ENCODE measurements around the gene CEP350. TPM values are rescaled to one million over a fixed set of nuclear protein-coding genes. Genes with fewer than 3 reads are reported as not detected.

CEP350 gene
- polyA plus RNA-seq, 2 of the 4 experiments (the other 2 are of a cell fraction) = 6.4 to 22.6 TPM

GRCh38 chr1:179933219-179933618 lies 21.4 kb upstream of the CEP350 start:
- peaks cover 7% of the 10 kb centered on the region; the same call in 2 of the 3 replicates for H3K4me1 ChIP-seq
- FAIRE-seq (no peak), DNase-seq (ENCODE audit: low read depth in 1 of 2, low spot score in 1 of 2) (no peak), ATAC-seq (no peak)
- CTCF ChIA-PET = interaction anchor here (1.1 to 2.1 kb wide), 2 partner anchors 10 to 12 kb away, joined by 3 to 4 read pairs; no protein-coding TSS in a partner anchor
- H3K4me2 ChIP-seq = no peak overlapping the region
- no peaks in the 10 kb centered on the region for H3K9me3 ChIP-seq
- POLR2A ChIA-PET = interaction anchor here (1.8 kb wide), 1 partner anchor 51 kb away, joined by 4 read pairs; the partner anchor contains the start of gene TOR1AIP1
- TF ChIP-seq JUN (IDR thresholded peaks at IDR 0.05) = no peak
- TF ChIP-seq BHLHE40 (IDR thresholded peaks at IDR 0.05; ENCODE audit: low read depth, low read length) = no peak
- TF ChIP-seq KDM5A (IDR thresholded peaks at IDR 0.05) = no peak
- no peak for TF ChIP-seq USF2 (IDR thresholded peaks at IDR 0.05)
- TF ChIP-seq ATOH8 (CRISPR knock-in tag; IDR thresholded peaks at IDR 0.05; ENCODE audit: low read depth) = no peak
- no peak for TF ChIP-seq POLR2A (IDR thresholded peaks at IDR 0.05; ENCODE audit: low read length)
- no peak for TF ChIP-seq CTCF (IDR thresholded peaks at IDR 0.05)
- TF ChIP-seq FOXS1 (CRISPR knock-in tag; IDR thresholded peaks at IDR 0.05) = no peak
- TF ChIP-seq NR3C1 (IDR thresholded peaks at IDR 0.05) = no peak
- no peak for TF ChIP-seq HEYL (CRISPR knock-in tag; IDR thresholded peaks at IDR 0.05)
- TF ChIP-seq FOSL2 (IDR thresholded peaks at IDR 0.05) = no peak
- TF ChIP-seq FOSL2 (CRISPR knock-in tag; IDR thresholded peaks at IDR 0.05) = no peak
- TF ChIP-seq ZC3H11A (IDR thresholded peaks at IDR 0.05) = no peak
- TF ChIP-seq EHF (CRISPR knock-in tag; IDR thresholded peaks at IDR 0.05) = no peak
- TF ChIP-seq RAD21 (conservative IDR thresholded peaks at IDR 0.05 in 1 of 2, IDR thresholded peaks at IDR 0.05 in 1 of 2) = no peak
- TF ChIP-seq RCOR1 (IDR thresholded peaks at IDR 0.05; ENCODE audit: low read depth, low read length) = no peak
- H3K27ac ChIP-seq = no peak overlapping the region
- 61% methylated on average over 2 of the region's 2 CpGs for WGBS (ENCODE audit: missing lambda C conversion rate)
- H3K4me3 ChIP-seq = no peak overlapping the region

GRCh38 chr1:179935909-179936496 lies 18.6 kb upstream of the CEP350 start:
- no peak overlapping the region for H3K4me3 ChIP-seq
- TF ChIP-seq EHF (CRISPR knock-in tag; IDR thresholded peaks at IDR 0.05) (no peak), TP53 (CRISPR knock-in tag; IDR thresholded peaks at IDR 0.05) (no peak), CBX8 (IDR thresholded peaks at IDR 0.05) (no peak), E2F6 (IDR thresholded peaks at IDR 0.05; ENCODE audit: borderline replicate concordance, low read depth) (no peak), BCL3 (IDR thresholded peaks at IDR 0.05) (no peak), GATA3 (IDR thresholded peaks at IDR 0.05; ENCODE audit: borderline replicate concordance) (no peak), HEYL (CRISPR knock-in tag; IDR thresholded peaks at IDR 0.05) (no peak)
- no peak overlapping the region for H3K4me2 ChIP-seq
- ATAC-seq = no peak
- CTCF ChIA-PET = interaction anchor here (0.9 to 1.2 kb wide), 2 partner anchors 10 to 15 kb away, joined by 3 read pairs; no protein-coding TSS in a partner anchor
- WGBS (ENCODE audit: missing lambda C conversion rate) = 16% methylated on average over 1 of the region's 1 CpG
- no peak overlapping the region for H3K27ac ChIP-seq
- FAIRE-seq = no peak
- DNase-seq (ENCODE audit: low read depth in 1 of 2, low spot score in 1 of 2) = no peak
- H3K4me1 ChIP-seq = peaks cover 11% of the 10 kb centered on the region; the same call in 2 of the 3 replicates
- H3K9me3 ChIP-seq = no peaks in the 10 kb centered on the region
- POLR2A ChIA-PET = no interaction called here

Data from A549 (cell line).